Measurements from ENCODE around the gene CCDC51. TPM values are rescaled to one million over a fixed set of nuclear protein-coding genes. Genes with fewer than 3 reads are reported as not detected.

The CCDC51 gene
- total and polyA plus RNA-seq, 2 donors (not counting 3 experiments of a cell fraction or from before 2014, with no cell fraction given) = 11.2 to 11.3 TPM

DNA sequence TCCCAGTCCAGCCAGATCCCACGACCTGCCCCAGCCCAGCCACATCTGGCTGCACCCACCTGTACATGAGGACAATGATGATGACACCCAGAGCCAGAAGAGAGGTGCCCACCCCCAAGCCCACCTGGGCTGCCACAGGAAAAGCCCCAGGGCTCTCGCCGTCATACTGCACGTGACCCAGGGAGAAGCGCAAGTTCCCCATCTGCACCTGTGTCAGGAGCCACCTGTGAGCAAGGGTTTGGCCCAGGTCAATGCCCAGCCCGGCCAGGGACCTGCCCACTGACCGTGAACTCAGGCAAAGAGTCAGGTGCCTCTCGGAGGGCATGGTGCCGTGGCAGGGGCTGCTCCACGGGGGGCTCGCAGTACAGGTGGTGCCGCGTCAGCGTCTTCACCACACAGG is 26.3 kb downstream of the CCDC51 start:
- FAIRE-seq = no peak
- intact Hi-C loops (cut with micrococcal nuclease) = no loop called here
- no peak overlapping the region for H3K4me2 ChIP-seq (ENCODE audit: insufficient read depth, low read length)
- H3K27me3 ChIP-seq (ENCODE audit: control insufficient read depth in 2 of 2, insufficient read depth in 2 of 2, low read length in 2 of 2) = no peaks in the 10 kb centered on the region
- BruUV-seq (replicated peaks) = no TSS peak
- H3K4me3 ChIP-seq (replicated peaks in 1 of 3; ENCODE audit: insufficient read depth in 1 of 3, low read depth in 1 of 3, low read length in 3 of 3) = no peak overlapping the region
- no peak for DNase-seq (ENCODE audit: low read depth, low spot score)
- TF ChIP-seq GATA2 (IDR thresholded peaks at IDR 0.05; ENCODE audit: insufficient read depth, insufficient read length, low read depth, low read length) (no peak), EZH2 (IDR thresholded peaks at IDR 0.05; ENCODE audit: borderline replicate concordance, low read depth, low read length, severe bottlenecking) (no peak), MYC (IDR thresholded peaks at IDR 0.05; ENCODE audit: low read depth, low read length) (no peak), POLR2A (IDR thresholded peaks at IDR 0.05; ENCODE audit: low read depth, low read length) (no peak), JUN (IDR thresholded peaks at IDR 0.05; ENCODE audit: borderline replicate concordance, insufficient read depth, insufficient read length, low read depth) (no peak), FOS (IDR thresholded peaks at IDR 0.05; ENCODE audit: borderline replicate concordance, insufficient read depth, low read length) (no peak), POLR2AphosphoS5 (IDR thresholded peaks at IDR 0.05; ENCODE audit: insufficient read depth, low read depth, low read length) (no peak)
- TF ChIP-seq, protein P1, sequence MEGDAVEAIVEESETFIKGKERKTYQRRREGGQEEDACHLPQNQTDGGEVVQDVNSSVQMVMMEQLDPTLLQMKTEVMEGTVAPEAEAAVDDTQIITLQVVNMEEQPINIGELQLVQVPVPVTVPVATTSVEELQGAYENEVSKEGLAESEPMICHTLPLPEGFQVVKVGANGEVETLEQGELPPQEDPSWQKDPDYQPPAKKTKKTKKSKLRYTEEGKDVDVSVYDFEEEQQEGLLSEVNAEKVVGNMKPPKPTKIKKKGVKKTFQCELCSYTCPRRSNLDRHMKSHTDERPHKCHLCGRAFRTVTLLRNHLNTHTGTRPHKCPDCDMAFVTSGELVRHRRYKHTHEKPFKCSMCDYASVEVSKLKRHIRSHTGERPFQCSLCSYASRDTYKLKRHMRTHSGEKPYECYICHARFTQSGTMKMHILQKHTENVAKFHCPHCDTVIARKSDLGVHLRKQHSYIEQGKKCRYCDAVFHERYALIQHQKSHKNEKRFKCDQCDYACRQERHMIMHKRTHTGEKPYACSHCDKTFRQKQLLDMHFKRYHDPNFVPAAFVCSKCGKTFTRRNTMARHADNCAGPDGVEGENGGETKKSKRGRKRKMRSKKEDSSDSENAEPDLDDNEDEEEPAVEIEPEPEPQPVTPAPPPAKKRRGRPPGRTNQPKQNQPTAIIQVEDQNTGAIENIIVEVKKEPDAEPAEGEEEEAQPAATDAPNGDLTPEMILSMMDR (IDR thresholded peaks at IDR 0.05; ENCODE audit: extremely low read depth in 1 of 2, insufficient read depth in 1 of 2, low read depth in 1 of 2, low read length in 2 of 2) = no peak
- TF ChIP-seq, protein P2, sequence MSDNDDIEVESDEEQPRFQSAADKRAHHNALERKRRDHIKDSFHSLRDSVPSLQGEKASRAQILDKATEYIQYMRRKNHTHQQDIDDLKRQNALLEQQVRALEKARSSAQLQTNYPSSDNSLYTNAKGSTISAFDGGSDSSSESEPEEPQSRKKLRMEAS (IDR thresholded peaks at IDR 0.05; ENCODE audit: insufficient read depth, insufficient read length) = no peak
- POLR2A ChIA-PET = no interaction called here
- H3K9me3 ChIP-seq (replicated peaks; ENCODE audit: control insufficient read depth, insufficient read depth, low read length) = no peaks in the 10 kb centered on the region
- no peaks in the 10 kb centered on the region for H3K4me1 ChIP-seq (ENCODE audit: control insufficient read depth, extremely low read depth, insufficient read depth, low read length)
- CTCF ChIA-PET = interaction anchor here (1.4 to 4.3 kb wide), 2 partner anchors 13 to 23 kb away, joined by 8 to 12 read pairs; no protein-coding TSS in a partner anchor
- H3K9me1 ChIP-seq (replicated peaks; ENCODE audit: control insufficient read depth, extremely low read depth, insufficient read depth, low read length) = no peaks in the 10 kb centered on the region
- no peak overlapping the region for H3K27ac ChIP-seq (ENCODE audit: insufficient read depth, low read depth, low read length)
- H3K9ac ChIP-seq (replicated peaks; ENCODE audit: extremely low read depth, insufficient read depth, low read length) = no peak overlapping the region
- H3K36me3 ChIP-seq (ENCODE audit: control insufficient read depth in 2 of 2, extremely low read depth in 1 of 2, insufficient read depth in 2 of 2, low read length in 2 of 2) = peaks cover 0 to 36% of the 10 kb centered on the region in 2 experiments
- no peak overlapping the region for H2AFZ ChIP-seq (ENCODE audit: low read depth, low read length)
- H4K20me1 ChIP-seq (replicated peaks; ENCODE audit: control insufficient read depth, extremely low read depth, insufficient read depth, low read length) = no peaks in the 10 kb centered on the region
- H3K79me2 ChIP-seq (ENCODE audit: control insufficient read depth, insufficient read depth, low read length) = no peaks in the 10 kb centered on the region
- dilution Hi-C loops (cut with MboI; ENCODE audit: extremely low pct_ligation_motif_present, low sequenced_read_pairs) = no loop called here
